K562 (cell line): ENCODE measurements around the gene FCGR3A. TPM values are rescaled to one million over a fixed set of nuclear protein-coding genes. Genes with fewer than 3 reads are reported as not detected.

Source experiments
- CBFA2T2 ChIP-seq: fragments of 450-650 bp; conservative IDR thresholded peaks from 2 replicates; pipeline ENCODE4 v1.6.1; 2017; ENCODE audit warnings: mild to moderate bottlenecking
- FOXM1 ChIP-seq, 2 experiments: fragments of 450-650 bp in 1 of 2; sonication (generic) in 1 of 2; formaldehyde crosslinking in 1 of 2; IDR thresholded peaks; 2 replicates each; pipeline versions ENCODE4 v1.6.1 to v1.9.0; 2017 to 2022; ENCODE audit warnings: low read depth in 2 of 2, mild to moderate bottlenecking in 2 of 2, missing genetic modification reagents in 1 of 2, moderate library complexity in 1 of 2
- GTF3C2 ChIP-seq: IDR thresholded peaks from 3 replicates; pipeline ENCODE4 v1.6.1; 2011; ENCODE audit warnings: borderline replicate concordance, mild to moderate bottlenecking, moderate library complexity; ENCODE audit not compliant: insufficient read length; ENCODE audit errors: extremely low read depth
- HDAC1 ChIP-seq, 2 experiments: fragments of 450-650 bp; IDR thresholded peaks; 2 replicates each; pipeline ENCODE4 v1.6.1; 2016 to 2017; ENCODE audit warnings: inconsistent platforms in 1 of 2, mild to moderate bottlenecking in 1 of 2, moderate library complexity in 1 of 2
- LCOR ChIP-seq: sonication (generic); formaldehyde crosslinking; IDR thresholded peaks from 2 replicates; pipeline ENCODE4 v1.8.0; 2022; ENCODE audit warnings: mild to moderate bottlenecking, missing genetic modification reagents
- MCM3 ChIP-seq: fragments of 450-650 bp; IDR thresholded peaks from 2 replicates; pipeline ENCODE4 v1.6.1; 2016
- PKNOX1 ChIP-seq: fragments of 450-650 bp; IDR thresholded peaks from 2 replicates; pipeline ENCODE4 v1.6.1; 2016
- RNF2 ChIP-seq: sonication (generic); IDR thresholded peaks from 2 replicates; pipeline ENCODE4 v1.6.1; 2016
- SREBF1 ChIP-seq: fragments of 150-350 bp; IDR thresholded peaks from 2 replicates; pipeline ENCODE4 v1.6.1; 2014; ENCODE audit warnings: antibody characterized with exemption, low read depth, low read length, borderline replicate concordance
- TAF9B ChIP-seq: fragments of 450-650 bp; IDR thresholded peaks from 2 replicates; pipeline ENCODE4 v1.6.1; 2018; ENCODE audit warnings: mild to moderate bottlenecking; ENCODE audit not compliant: partially characterized antibody
- ZNF212 ChIP-seq: fragments of 450-650 bp; formaldehyde crosslinking; IDR thresholded peaks from 2 replicates; pipeline ENCODE4 v1.4.0; 2020; ENCODE audit warnings: mild to moderate bottlenecking
- ZNF584 ChIP-seq: fragments of 200-800 bp; sonication (Bioruptor generic); IDR thresholded peaks from 2 replicates; pipeline ENCODE4 v1.6.1; 2016; ENCODE audit warnings: low read depth, mild to moderate bottlenecking, missing genetic modification characterization, missing compliant biosample characterization
- polyA plus RNA-seq, 8 experiments: library from polyadenylated mRNA; depleted of rRNA in 4 of 8; stranded (reverse) in 5 of 8; unstranded in 3 of 8; fragments of >200 nt; fragmentation: Nextera tagmentation in 2 of 8; fragmentation: Illumina TruSeq in 1 of 8; extraction: Ambion mirVana in 2 of 8; extraction: Trizol in 1 of 8; gene quantifications; 2 replicates each; pipeline versions ENCODE4 v1.2.1 to v1.2.3, GENCODE V29; 2011 to 2014; ENCODE audit warnings: inconsistent platforms in 1 of 8, missing spikeins in 1 of 8
- total RNA-seq, 7 experiments: library from RNA; depleted of rRNA in 6 of 7; stranded (reverse); fragments of >200 nt in 6 of 7; fragmentation: Illumina TruSeq in 2 of 7; extraction: Trizol in 2 of 7; gene quantifications; 2 replicates each; pipeline versions ENCODE4 v1.2.1 to v1.2.3, GENCODE V29; 2011 to 2021; ENCODE audit warnings: low replicate concordance in 1 of 7
- TF ChIP-seq, protein P1 (sequence below): sonication (generic); formaldehyde crosslinking; IDR thresholded peaks from 2 replicates; pipeline ENCODE4 v1.8.1; 2023; ENCODE audit warnings: mild to moderate bottlenecking, missing genetic modification reagents

The FCGR3A gene
- total and polyA plus RNA-seq, 9 of the 15 experiments (the other 6 are each of a cell fraction or from before 2014, with no cell fraction given) = 0.04 to 0.29 (median 0.14) TPM; not detected in 3

- TF ChIP-seq, protein P1, sequence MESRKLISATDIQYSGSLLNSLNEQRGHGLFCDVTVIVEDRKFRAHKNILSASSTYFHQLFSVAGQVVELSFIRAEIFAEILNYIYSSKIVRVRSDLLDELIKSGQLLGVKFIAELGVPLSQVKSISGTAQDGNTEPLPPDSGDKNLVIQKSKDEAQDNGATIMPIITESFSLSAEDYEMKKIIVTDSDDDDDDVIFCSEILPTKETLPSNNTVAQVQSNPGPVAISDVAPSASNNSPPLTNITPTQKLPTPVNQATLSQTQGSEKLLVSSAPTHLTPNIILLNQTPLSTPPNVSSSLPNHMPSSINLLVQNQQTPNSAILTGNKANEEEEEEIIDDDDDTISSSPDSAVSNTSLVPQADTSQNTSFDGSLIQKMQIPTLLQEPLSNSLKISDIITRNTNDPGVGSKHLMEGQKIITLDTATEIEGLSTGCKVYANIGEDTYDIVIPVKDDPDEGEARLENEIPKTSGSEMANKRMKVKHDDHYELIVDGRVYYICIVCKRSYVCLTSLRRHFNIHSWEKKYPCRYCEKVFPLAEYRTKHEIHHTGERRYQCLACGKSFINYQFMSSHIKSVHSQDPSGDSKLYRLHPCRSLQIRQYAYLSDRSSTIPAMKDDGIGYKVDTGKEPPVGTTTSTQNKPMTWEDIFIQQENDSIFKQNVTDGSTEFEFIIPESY (CRISPR knock-in tag) = no peak
- peak in 1 of 2 experiments; percentile 28; a peak in 1 of 4 replicates for TF ChIP-seq HDAC1 (IDR thresholded peaks at IDR 0.05)
- peak; percentile 79 for TF ChIP-seq GTF3C2
- peak; percentile 59; the same call in 1 of the 2 replicates for TF ChIP-seq RNF2
- no peak for TF ChIP-seq MCM3
- peak; percentile 81 for TF ChIP-seq PKNOX1
- TF ChIP-seq SREBF1 = no peak
- peak; percentile 74; the same call in 1 of the 2 replicates for TF ChIP-seq ZNF584 (CRISPR knock-in tag)
- peak; percentile 31 for TF ChIP-seq TAF9B
- no peak for TF ChIP-seq ZNF212 (CRISPR knock-in tag)
- TF ChIP-seq CBFA2T2 = peak; percentile 55
- peak; percentile 46; the same call in 1 of the 2 replicates for TF ChIP-seq LCOR (CRISPR knock-in tag)
- peak; percentile 57 for TF ChIP-seq FOXM1 (IDR thresholded peaks at IDR 0.05; ENCODE audit: low read depth)
- TF ChIP-seq FOXM1 (CRISPR knock-in tag; IDR thresholded peaks at IDR 0.05; ENCODE audit: low read depth) = no peak
Measured at GRCh38 chr1:161502641-161503393, 46.8 kb downstream of the FCGR3A start (continued).
